ENCODE data around the gene IL9.

Gene IL9

GRCh38 chr5:135915466-135916001 lies 19.9 kb upstream of the IL9 start:
- Histone ChIP-seq H3K36me3 (ENCODE audit: low read length) (no peaks in the 10 kb centered on the region), H3K27me3 (ENCODE audit: low read length) (no peaks in the 10 kb centered on the region), H3K9me3 (ENCODE audit: insufficient read depth, low read length) (no peaks in the 10 kb centered on the region), H3K79me2 (ENCODE audit: insufficient read depth, low read length) (no peaks in the 10 kb centered on the region), H3K4me2 (ENCODE audit: low read depth, low read length, poor library complexity, severe bottlenecking) (no peak overlapping the region), H4K20me1 (ENCODE audit: low read depth, low read length) (no peaks in the 10 kb centered on the region), H3K4me3 (ENCODE audit: insufficient read depth, low read length, poor library complexity, severe bottlenecking) (no peak overlapping the region), H3K27ac (ENCODE audit: low read depth, low read length) (no peak overlapping the region), H2AFZ (ENCODE audit: low read depth, low read length, severe bottlenecking) (no peak overlapping the region), H3F3A (ENCODE audit: insufficient read depth) (no peaks in the 10 kb centered on the region), H3K9me2 (replicated peaks; ENCODE audit: insufficient read depth, low read length) (no peaks in the 10 kb centered on the region), H3K9ac (ENCODE audit: low read length) (no peak overlapping the region)
- no peak for TF ChIP-seq EZH2phosphoT487 (conservative IDR thresholded peaks at IDR 0.05; ENCODE audit: low read length)
- no peak for TF ChIP-seq CTCF (IDR thresholded peaks at IDR 0.05; ENCODE audit: insufficient read depth, low read length, poor library complexity, severe bottlenecking)

GRCh38 chr5:135913713-135914626 lies 18.3 kb upstream of the IL9 start:
- H3F3A ChIP-seq (ENCODE audit: insufficient read depth), result no peaks in the 10 kb centered on the region
- no peak overlapping the region for H3K4me2 ChIP-seq (ENCODE audit: low read depth, low read length, poor library complexity, severe bottlenecking)
- no peak overlapping the region for H3K4me3 ChIP-seq (ENCODE audit: insufficient read depth, low read length, poor library complexity, severe bottlenecking)
- no peaks in the 10 kb centered on the region for H4K20me1 ChIP-seq (ENCODE audit: low read depth, low read length)
- no peaks in the 10 kb centered on the region for H3K9me3 ChIP-seq (ENCODE audit: insufficient read depth, low read length)
- H3K9me2 ChIP-seq (replicated peaks; ENCODE audit: insufficient read depth, low read length), result no peaks in the 10 kb centered on the region
- TF ChIP-seq CTCF (IDR thresholded peaks at IDR 0.05; ENCODE audit: insufficient read depth, low read length, poor library complexity, severe bottlenecking) (no peak), EZH2phosphoT487 (conservative IDR thresholded peaks at IDR 0.05; ENCODE audit: low read length) (no peak)
- no peak overlapping the region for H2AFZ ChIP-seq (ENCODE audit: low read depth, low read length, severe bottlenecking)
- H3K36me3 ChIP-seq (ENCODE audit: low read length), result no peaks in the 10 kb centered on the region
- no peaks in the 10 kb centered on the region for H3K79me2 ChIP-seq (ENCODE audit: insufficient read depth, low read length)
- no peaks in the 10 kb centered on the region for H3K27me3 ChIP-seq (ENCODE audit: low read length)
- H3K27ac ChIP-seq (ENCODE audit: low read depth, low read length), result no peak overlapping the region
- no peak overlapping the region for H3K9ac ChIP-seq (ENCODE audit: low read length)

- Histone ChIP-seq H3K9me2 (replicated peaks; ENCODE audit: insufficient read depth, low read length) (no peaks in the 10 kb centered on the region), H3K4me2 (ENCODE audit: low read depth, low read length, poor library complexity, severe bottlenecking) (no peak overlapping the region), H2AFZ (ENCODE audit: low read depth, low read length, severe bottlenecking) (no peak overlapping the region), H3K36me3 (ENCODE audit: low read length) (no peaks in the 10 kb centered on the region), H3K79me2 (ENCODE audit: insufficient read depth, low read length) (no peaks in the 10 kb centered on the region), H3K9ac (ENCODE audit: low read length) (no peak overlapping the region), H3K4me3 (ENCODE audit: insufficient read depth, low read length, poor library complexity, severe bottlenecking) (no peak overlapping the region), H3K9me3 (ENCODE audit: insufficient read depth, low read length) (no peaks in the 10 kb centered on the region), H4K20me1 (ENCODE audit: low read depth, low read length) (no peaks in the 10 kb centered on the region), H3K27ac (ENCODE audit: low read depth, low read length) (no peak overlapping the region), H3F3A (ENCODE audit: insufficient read depth) (no peaks in the 10 kb centered on the region), H3K27me3 (ENCODE audit: low read length) (no peaks in the 10 kb centered on the region)
- TF ChIP-seq EZH2phosphoT487 (conservative IDR thresholded peaks at IDR 0.05; ENCODE audit: low read length) (no peak), CTCF (IDR thresholded peaks at IDR 0.05; ENCODE audit: insufficient read depth, low read length, poor library complexity, severe bottlenecking) (no peak)
These were observed 9.5 kb upstream of the IL9 start for GRCh38 chr5:135905144-135905543.
